ENCODE measurements around the gene MIPOL1.
"Not testable (repeated sequence)": the region's sequence is repeated elsewhere in the genome, so short reads cannot be mapped to it uniquely, and the experiment has no call there.

MIPOL1 gene

GRCh38 chr14:37230551-37231194 is 32.9 kb downstream of the MIPOL1 start:
- DNase-seq (ENCODE audit: low read depth, low spot score): peak; percentile 29
- ChIA-PET POLR2A (no interaction called here), CTCF (interaction anchor here (0.5 to 8.8 kb wide), 48 partner anchors 9 to 1996 kb away, joined by 3 to 101 read pairs (median 4); partner anchors contain the start of gene MIPOL1)
- no peak overlapping the region for H3K4me3 ChIP-seq (ENCODE audit: low read depth, low read length)
- TF ChIP-seq CTCF (IDR thresholded peaks at IDR 0.05; ENCODE audit: insufficient read depth, low read length, missing control alignments): peak; percentile 62

- H3K4me3 ChIP-seq (ENCODE audit: low read depth, low read length): no peak overlapping the region
- peak; percentile 46 for TF ChIP-seq CTCF (IDR thresholded peaks at IDR 0.05; ENCODE audit: insufficient read depth, low read length, missing control alignments)
- ChIA-PET CTCF (interaction anchor here (0.7 to 8.8 kb wide), 18 partner anchors 7 to 653 kb away, joined by 3 to 101 read pairs (median 4); partner anchors contain the start of gene MIPOL1), POLR2A (no interaction called here)
- peak; percentile 12 for DNase-seq (ENCODE audit: low read depth, low spot score)
Measured at GRCh38 chr14:37232907-37233481, 35.3 kb downstream of the MIPOL1 start.

GRCh38 chr14:37234222-37234621 is 36.5 kb downstream of the MIPOL1 start:
- DNase-seq (ENCODE audit: low read depth, low spot score): no peak
- no peak overlapping the region for H3K4me3 ChIP-seq (ENCODE audit: low read depth, low read length)
- ChIA-PET POLR2A (no interaction called here), CTCF (interaction anchor here (0.6 to 8.8 kb wide), 8 partner anchors 11 to 1621 kb away, joined by 3 to 101 read pairs (median 6); partner anchors contain the start of gene MIPOL1)
- TF ChIP-seq CTCF (IDR thresholded peaks at IDR 0.05; ENCODE audit: insufficient read depth, low read length, missing control alignments): no peak

GRCh38 chr14:37236044-37236443 is 38.3 kb downstream of the MIPOL1 start:
- POLR2A ChIA-PET; H3K4me3 ChIP-seq (ENCODE audit: low read depth, low read length); DNase-seq (ENCODE audit: low read depth, low spot score): not testable (repeated sequence)
- CTCF ChIA-PET: interaction anchor here (8.8 kb wide), 1 partner anchor 9 kb away, joined by 101 read pairs; no protein-coding TSS in a partner anchor

- no peak for TF ChIP-seq CTCF (IDR thresholded peaks at IDR 0.05; ENCODE audit: insufficient read depth, low read length, missing control alignments)
- H3K4me3 ChIP-seq (ENCODE audit: low read depth, low read length): no peak overlapping the region
- ChIA-PET CTCF (interaction anchor here (0.6 to 8.8 kb wide), 2 partner anchors 8 to 421 kb away, joined by 3 to 101 read pairs; no protein-coding TSS in a partner anchor), POLR2A (no interaction called here)
- no peak for DNase-seq (ENCODE audit: low read depth, low spot score)
Measured at GRCh38 chr14:37237094-37237493, 39.4 kb downstream of the MIPOL1 start.

- ChIA-PET POLR2A (no interaction called here), CTCF (interaction anchor here (1.0 to 8.8 kb wide), 2 partner anchors 7 to 347 kb away, joined by 4 to 101 read pairs; no protein-coding TSS in a partner anchor)
- no peak overlapping the region for H3K4me3 ChIP-seq (ENCODE audit: low read depth, low read length)
- no peak for TF ChIP-seq CTCF (IDR thresholded peaks at IDR 0.05; ENCODE audit: insufficient read depth, low read length, missing control alignments)
- no peak for DNase-seq (ENCODE audit: low read depth, low spot score)
Measured at GRCh38 chr14:37237735-37238200, 40.0 kb downstream of the MIPOL1 start.
